NCI-H128 (cell line): ENCODE data around the gene EGLN2.
"Not testable (repeated sequence)": the region's sequence is repeated elsewhere in the genome, so short reads cannot be mapped to it uniquely, and the experiment has no call there.

Experiments
- DNase-seq: peaks from one replicate; lab custom pipeline; 2025; ENCODE audit not compliant: unreplicated experiment; lab: John Stamatoyannopoulos, UW

Gene EGLN2

DNA sequence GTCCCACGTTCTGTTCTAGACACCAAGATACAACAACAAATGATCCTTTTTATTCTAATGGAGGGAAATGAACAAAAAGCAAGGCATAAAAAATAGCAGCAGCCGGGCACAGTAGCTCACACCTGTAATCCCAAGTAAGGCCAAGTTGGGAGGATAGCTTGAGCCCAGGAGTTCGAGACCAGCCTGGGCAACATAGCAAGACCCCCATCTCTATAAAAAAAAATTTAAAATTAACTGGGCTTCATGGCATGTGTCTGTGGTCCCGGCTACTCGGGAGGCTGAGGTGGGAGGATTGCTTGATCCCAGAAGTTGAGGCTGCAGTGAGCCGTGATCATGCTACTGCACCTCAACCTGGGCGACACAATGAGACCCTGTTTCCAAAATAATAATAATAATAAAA lies 22.6 kb upstream of the EGLN2 start:
- no peak for DNase-seq

DNA sequence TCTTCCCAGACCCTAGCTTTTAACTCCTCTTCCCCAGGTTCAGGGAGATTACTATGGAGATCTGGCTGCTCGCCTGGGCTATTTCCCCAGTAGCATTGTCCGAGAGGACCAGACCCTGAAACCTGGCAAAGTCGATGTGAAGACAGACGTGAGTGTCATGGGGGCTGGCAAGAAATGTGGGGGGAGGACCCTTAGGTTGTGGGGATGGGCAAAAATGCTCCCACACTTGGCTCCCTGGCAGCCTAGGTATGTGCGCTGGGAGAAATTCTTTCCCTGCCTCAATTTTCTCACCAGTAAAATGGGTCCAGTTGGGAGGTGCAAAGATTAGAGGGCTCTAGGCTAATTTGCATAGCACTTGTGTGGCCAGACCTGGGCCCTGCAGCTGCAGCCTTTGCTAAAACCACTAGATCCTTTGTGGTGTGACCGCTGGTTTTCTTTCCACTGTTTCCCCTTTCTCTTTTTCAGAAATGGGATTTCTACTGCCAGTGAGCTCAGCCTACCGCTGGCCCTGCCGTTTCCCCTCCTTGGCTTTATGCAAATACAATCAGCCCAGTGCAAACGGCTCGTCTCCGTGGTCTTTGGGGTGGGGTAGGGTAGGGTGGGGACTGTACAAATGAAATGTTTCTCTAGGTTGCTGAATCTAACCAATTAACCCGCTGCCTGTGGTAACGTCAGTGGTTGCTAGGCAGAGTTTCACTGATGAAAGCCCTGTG lies 21.9 kb upstream of the EGLN2 start:
- peak; percentile 80 for DNase-seq

GRCh38 chr19:40777645-40777936 lies 21.4 kb upstream of the EGLN2 start:
- no peak for DNase-seq

- DNase-seq: peak; percentile 99
Observed at GRCh38 chr19:40777937-40778705, 20.9 kb upstream of the EGLN2 start, which contains the start of gene RAB4B. Gene RAB4B, plus strand, starts transcription at chr19:40778247. Its CDS starts 129 bp downstream, at chr19:40778376.

- no peak for DNase-seq
Observed at GRCh38 chr19:40778706-40779284, 20.2 kb upstream of the EGLN2 start.

- no peak for DNase-seq
Observed at GRCh38 chr19:40780582-40780981, 18.4 kb upstream of the EGLN2 start.

DNA sequence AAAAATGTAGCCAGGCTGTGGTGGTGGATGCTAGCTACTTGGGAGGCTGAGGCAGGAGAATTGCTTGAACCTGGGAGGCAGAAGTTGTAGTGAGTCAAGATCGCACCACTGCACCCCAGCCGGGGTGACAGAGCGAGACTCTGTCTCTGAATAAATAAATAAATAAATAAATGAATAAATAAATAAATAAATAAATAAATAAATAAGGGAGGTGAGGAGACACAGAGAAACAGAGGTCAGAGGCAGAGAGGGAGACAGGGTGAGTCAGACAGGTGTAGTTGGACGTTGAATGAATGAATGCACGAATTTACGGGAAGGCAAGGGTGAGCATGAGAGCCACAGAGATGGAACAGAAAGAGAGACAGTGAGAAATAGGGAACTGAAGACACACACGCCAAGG lies 17.9 kb upstream of the EGLN2 start:
- no peak for DNase-seq

DNA sequence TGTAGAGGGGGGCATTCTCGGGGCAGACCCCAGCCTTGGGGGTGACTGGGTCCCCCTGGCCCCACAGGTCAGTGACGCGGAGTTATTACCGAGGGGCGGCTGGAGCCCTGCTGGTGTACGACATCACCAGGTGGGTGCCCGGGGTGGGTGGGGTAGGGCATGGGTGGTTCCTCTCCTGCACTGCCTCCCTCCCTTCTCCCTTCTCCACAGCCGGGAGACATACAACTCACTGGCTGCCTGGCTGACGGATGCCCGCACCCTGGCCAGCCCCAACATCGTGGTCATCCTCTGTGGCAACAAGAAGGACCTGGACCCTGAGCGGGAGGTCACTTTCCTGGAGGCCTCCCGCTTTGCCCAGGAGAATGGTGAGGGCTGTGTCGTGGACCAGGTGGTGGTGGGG lies 15.3 kb upstream of the EGLN2 start:
- no peak for DNase-seq

DNA sequence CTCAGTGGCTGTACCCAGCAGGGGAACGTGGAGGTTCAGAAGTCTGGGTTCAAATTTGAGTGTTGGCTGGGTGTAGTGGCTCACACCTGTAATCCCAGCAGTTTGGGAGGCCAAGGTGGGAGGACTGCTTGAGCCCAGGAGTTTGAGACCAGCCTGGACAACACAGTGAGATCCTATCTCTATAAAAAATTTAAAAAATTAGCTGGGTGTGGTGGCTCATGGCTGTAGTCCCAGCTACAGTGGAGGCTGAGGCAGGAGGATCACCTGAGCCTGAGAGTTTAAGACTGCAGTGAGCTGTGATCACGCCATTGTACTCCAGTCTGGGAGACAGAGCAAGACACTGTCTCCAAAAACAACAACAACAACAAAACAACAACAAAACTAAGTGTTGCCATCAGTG lies 14.8 kb upstream of the EGLN2 start:
- DNase-seq: not testable (repeated sequence)

DNA sequence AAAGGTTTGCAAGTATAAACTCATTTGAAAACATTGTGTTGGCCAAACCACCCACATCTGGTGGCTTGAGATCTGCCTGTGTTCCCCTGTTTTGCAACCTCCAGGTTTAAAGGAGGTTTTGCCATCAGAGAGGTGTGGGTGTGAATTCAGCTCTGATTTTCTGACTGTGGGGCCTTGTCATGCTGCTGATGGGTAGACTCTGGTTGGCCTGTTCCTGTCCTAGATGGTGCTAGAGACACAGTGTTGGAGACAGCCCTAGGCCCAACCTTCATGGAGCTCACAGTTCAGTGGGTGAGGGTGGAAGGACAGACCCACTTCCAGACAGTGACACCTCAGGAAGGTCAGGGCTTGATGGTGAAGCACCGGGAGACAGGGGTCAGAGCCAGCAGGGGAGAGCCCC lies 13.5 kb upstream of the EGLN2 start:
- no peak for DNase-seq

DNA sequence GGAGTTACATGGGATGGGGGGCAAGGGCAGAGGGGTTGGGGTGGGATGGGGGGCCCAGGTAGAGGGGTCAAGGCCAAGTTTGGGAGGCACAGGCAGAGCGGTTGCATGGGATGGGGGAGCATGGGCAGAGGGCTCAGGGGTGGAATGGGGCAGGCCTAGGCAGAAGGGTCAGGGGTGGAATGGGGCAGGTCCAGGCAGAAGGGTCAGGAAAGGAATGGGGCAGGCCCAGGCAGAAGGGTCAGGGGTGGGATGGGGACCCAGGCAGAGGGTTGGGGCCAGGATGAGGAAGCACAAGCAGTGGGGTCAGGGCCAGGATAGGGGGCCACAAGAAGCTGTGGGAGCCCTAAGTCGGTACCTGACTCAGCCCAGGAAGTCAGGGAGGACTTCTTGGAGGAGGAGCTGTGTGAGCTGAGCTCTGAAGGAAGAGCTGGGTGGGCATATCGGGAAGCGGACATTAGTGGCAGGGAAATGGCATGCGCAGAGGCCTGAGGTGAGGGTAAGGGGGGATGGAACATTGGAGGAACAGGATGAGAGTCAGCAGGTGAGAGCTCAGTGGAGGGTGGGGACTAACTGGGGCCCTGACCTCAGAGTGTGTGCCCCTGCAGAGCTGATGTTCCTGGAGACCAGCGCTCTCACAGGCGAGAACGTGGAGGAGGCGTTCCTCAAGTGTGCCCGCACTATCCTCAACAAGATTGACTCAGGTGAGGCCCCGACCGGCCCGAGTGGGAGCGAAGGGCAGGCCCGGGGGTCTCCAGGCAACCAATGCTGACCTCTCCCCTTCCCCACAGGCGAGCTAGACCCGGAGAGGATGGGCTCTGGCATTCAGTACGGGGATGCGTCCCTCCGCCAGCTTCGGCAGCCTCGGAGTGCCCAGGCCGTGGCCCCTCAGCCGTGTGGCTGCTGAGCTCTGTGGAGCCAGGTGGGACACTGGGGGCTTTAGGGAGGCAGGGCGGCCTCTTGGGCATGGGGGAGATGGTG lies 12.6 kb upstream of the EGLN2 start:
- DNase-seq: no peak

DNA sequence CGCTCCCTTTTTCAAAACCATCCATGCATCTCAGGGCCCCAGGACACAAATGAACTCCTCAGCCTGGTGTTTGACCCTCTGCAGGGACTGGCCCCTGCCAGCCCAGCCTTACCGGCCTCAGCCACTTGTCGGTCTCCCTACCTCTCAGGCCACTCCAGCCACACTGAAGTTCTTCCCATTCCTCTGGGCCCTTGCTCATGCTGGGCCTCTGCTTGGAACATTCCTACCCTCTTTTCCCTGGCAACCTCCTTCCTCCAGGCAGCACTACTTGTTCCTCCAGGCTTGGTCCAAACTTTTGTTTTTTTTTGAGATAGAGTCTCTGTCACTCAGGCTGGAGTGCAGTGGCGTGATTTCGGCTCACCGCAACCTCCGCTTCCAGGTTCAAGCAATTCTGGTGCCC lies 7.6 kb upstream of the EGLN2 start:
- DNase-seq: no peak

DNA sequence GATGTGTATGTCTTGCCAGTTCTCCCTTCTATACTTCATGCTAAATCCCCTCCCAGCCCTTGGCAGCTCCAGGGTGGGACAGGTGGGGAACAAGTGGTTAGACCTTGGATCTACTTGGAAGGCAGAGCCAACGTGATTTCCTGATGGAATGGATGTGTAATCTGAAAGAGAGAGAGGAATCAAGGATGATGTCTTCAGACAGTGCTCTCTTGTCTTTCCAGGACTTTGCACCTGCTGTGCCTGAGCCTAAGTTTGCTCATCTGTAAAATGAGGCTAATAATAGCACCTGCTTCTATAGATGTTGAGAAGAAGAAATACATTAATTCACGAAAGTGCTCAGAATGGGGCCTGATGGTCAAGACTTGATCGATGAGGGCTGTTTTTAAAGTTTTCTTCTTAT lies 7.0 kb upstream of the EGLN2 start:
- DNase-seq: no peak

DNA sequence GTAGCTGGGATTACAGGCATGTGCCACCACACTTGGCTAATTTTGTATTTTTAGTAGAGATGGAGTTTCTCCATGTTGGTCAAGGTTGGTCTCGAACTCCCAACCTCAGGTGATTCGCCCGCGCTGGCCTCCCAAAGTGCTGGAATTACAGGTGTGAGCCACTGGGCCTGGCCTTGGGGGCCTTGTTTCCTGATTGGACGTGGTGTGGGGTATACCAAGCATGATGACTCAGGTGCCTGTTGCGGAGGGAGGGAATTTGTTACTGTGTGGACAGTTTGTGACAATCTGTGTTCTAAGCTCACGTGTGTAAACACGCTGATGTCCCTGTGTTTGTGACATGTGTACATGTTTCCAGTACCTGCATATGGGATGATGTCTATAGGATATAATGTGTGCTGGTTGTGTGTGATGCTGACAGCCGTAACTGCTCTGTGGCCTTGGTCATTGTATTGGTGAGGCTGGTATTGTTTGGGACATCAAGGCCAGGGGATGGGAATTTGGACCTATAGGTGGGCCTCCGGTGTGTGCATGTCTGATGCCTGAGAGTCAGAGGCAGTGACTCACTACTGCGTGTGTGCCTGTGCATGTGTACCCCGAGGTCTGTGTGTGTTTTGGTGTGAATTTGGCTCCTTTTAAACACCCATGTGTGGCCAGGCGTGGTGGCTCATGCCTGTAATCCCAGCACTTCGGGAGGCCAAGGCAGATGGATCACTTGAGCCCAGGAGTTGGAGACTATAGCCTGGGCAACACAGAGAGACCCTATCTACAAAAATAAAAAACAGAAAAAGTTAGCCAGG lies 1.6 kb upstream of the EGLN2 start:
- DNase-seq: no peak

DNA sequence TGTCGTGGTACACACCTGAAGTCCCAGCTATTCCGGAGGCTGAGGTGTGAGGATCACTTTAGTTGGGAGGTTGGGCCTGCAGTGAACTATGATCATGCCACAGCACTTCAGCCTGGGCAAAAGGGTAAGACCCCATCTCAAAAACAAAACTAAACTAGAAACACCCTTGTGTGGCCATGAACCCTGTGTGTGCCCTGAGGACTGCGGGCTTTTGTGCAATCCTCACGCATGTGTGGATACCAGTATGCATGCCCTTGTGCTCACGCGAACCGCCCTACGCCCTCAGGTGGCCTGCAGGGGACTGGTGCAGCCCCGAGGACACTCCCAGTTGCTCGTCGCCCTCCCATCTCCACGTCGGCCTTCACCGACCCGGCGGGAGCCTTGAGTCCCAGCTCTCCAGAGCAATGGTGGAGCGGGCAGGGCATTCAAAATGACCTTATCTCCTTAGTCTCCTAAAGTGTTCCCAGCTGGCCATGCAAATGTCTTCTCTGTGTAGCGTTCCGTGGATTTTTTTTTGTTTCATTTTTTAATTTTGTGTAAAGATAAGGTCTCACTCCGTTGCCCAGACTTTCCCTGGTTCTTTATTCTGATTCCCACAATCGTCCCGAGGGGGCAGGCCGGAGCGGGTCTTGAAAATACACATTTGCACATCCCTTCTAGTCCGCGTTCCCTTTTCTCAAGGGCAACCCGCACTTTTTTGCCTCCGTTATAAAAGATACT lies 868 bp upstream of the EGLN2 start:
- DNase-seq: no peak

- no peak for DNase-seq
Observed at GRCh38 chr19:40799558-40800338, 757 bp downstream of the EGLN2 start.

GRCh38 chr19:40800339-40800996 lies 1.5 kb downstream of the EGLN2 start:
- DNase-seq: no peak

- no peak for DNase-seq
Observed at GRCh38 chr19:40800997-40801377, 2.0 kb downstream of the EGLN2 start.
